HG03064 (cell line): ENCODE results near the gene OSBPL2.

Experiments
- ATAC-seq: cut with Tn5 transposase; IDR thresholded peaks from one replicate; pipeline ENCODE4 v1.9.1; 2021; ENCODE audit warnings: low read depth; ENCODE audit not compliant: unreplicated experiment

Gene OSBPL2

DNA sequence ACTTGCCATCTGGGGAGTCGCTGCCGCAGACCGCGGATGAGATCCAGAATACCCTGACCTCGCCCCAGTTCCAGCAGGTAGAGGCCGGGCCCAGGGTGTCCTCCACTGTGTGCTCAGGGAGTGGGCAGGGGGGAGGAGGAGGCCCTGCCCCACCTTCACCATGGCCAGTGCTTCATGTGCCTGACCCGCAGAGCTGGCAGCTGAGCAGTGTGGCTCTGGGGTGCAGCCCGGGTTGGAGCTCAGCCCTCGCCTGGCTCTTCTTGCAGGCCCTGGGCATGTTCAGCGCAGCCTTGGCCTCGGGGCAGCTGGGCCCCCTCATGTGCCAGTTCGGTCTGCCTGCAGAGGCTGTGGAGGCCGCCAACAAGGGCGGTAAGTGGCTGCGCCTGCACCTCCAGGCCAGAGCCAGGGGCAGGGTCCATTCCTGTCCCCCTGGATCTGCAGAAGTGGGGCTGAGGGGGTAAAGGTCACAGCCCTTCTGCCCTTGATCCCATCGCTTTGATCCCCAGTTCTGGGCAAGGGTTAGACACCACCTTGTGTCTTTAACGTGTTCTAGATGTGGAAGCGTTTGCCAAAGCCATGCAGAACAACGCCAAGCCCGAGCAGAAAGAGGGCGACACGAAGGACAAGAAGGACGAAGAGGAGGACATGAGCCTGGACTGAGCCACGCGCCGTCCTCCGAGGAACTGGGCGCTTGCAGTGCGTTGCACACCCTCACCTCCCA lies 69.9 kb downstream of the OSBPL2 start:
- no peak for ATAC-seq

DNA sequence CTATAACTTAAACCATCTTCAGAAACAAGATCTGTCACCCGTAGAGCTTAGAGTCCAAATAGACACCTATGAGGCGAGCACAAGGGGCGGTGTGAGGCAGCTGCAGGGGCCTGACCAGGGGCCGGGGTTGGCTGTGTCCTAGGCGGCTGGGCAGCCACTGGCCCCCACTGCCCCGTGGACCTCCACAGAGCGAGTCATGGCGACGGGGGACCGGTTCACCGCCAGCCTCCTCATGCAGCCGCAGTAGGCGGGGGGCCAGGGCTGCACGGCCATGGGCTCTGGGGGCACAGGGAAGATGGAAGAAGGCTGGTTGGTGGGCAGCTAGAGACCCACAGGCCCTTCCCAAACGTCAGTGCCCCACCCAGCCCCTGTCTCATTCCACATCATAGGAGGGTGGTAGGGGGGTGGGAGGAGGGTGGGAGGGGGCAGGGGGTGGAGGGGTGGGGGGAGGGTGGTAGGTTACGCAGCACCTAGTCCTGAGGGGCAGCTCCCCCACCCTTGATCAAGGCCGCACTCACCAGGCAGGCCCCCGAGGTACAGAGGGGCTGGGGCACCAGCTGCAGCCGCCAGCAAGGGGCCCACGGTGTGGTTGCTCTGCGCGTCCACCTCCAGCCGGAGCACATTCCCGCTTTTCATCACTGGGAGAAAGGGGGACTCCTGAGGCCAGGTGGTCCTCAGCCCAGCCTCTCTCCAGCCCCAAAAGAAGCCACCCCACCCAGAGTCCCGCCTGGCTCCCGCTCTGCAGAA lies 71.0 kb downstream of the OSBPL2 start:
- ATAC-seq, result no peak

DNA sequence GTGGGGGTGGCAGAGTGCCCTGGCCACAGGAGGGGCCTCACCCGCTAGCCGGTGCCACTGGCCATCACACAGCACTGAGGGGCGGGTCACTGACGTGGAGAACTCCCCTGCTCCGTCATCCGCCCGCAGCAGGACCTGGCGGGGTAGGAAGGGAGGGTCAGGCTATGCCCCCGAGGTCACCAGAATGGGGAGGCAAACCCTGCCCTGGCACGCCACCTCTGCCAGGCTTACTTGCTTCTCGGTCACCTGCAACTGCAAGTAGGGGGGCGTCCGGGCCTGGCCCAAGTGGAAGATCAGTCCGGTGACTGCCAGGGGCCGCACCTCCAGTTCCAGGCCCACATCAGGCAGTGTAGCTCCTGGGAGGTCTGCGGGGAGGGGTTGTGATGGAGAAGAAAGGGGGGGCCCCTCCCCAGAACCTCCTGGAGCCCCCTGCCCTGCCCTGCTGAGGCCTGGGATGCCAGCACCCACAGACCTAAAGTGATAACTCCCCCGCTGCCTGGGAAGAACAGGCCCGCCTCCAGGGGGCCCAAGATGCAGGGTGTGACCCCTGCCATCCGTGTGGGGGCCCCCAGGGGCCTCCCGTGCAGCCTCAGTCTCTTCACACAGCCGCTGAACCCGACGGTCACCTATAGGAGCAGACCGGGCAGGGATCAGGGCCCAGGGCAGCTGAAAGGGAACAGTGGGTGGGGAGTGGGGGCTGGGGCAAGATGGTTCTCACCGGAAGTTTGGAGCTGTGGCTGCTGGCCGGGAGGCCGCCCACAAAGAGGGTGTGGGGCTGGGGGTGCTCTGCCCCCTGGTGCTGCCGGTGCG lies 71.8 kb downstream of the OSBPL2 start:
- ATAC-seq, result no peak

DNA sequence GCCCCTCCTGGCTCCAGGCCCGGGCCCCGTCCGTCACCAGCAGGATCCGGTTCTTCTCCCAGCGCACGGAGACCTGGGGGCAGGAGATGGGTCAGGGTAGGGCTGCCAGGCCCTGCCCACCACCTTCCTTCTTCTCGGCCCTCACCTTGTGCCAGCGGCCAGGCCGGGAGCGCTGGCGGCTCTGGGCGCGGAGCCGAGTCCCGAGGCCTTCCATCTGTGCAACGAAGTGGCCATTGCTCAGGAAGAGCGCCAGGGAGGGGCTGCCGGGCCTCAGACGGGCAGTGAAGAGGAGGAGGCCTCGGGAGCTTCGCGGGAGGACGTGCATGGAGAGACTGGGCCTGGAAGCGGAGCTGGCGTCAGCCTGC lies 72.4 kb downstream of the OSBPL2 start:
- ATAC-seq, result no peak

DNA sequence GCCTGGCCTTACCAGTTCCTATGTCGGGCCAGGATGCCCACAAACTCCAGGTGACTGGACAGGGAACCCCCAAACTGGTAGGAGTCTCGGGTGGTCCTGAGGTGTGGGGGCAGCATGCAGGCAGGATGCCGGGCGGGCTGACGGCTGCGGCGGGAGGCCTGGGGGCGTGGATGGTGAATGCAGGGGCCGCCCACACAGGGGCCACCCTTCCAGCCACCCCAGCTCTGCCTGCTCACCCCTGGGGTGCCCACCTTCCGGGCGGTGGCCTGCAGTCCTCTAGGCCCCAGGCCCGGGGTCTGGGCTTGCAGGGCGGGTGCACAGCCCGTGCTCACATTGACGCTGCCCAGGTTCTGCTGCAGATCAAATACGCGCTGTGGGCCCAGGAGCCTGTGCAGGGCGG lies 72.8 kb downstream of the OSBPL2 start:
- ATAC-seq, result no peak

DNA sequence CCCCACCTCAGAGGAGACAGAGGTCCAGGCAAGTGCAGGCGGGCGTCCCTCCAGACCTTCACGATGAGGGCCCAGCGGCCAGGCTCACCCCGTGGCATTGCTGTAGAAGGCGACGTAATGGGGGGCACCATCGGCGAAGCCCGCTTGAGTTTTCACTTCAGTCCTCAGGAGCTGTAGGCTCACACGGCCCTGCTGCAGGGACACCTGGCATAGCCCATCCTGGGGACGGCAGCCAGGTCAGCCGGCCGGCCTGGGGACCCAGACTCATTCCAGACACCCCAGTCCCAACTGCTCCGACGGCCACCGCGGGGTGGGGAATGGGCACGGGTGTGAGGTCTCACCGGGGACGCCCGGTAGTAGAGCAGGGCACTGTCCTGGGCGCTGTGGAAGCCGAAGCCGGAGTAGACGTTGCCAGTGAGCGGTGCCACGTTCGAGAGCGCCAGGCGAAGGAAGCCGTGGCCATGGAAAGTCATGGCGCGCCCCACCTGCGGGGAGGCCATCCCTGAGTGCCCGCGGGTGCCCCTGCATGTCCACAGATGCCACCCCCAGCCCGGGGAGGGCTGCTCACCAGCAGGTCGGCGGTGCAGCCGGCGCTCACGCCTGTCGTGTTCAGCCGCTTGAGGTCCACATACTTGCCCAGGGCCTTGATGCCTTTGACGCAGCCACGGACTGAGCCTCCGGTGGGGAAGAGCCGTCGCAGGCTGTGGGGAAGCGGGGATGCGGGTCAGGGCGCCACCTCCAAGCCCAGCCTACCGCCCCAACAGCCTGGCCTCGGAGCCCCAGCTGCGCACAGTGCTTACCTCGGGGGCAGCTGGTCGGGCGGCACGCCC lies 73.7 kb downstream of the OSBPL2 start:
- no peak for ATAC-seq

DNA sequence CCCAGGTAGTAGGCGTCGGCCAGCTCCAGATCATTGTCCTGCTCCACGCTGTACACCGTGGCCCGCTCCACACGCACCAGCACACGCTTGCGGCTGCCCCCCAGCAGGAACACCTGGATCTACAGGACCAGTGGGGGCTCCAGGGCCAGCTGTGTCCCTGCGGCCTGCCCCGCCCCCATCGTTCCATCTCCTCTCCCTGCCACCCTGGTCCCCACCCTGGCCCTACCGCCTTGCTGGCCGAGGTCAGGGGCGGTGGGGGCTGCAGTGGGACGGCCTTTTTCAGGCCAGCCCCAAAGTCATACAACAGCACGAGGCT lies 74.3 kb downstream of the OSBPL2 start:
- ATAC-seq, result no peak

DNA sequence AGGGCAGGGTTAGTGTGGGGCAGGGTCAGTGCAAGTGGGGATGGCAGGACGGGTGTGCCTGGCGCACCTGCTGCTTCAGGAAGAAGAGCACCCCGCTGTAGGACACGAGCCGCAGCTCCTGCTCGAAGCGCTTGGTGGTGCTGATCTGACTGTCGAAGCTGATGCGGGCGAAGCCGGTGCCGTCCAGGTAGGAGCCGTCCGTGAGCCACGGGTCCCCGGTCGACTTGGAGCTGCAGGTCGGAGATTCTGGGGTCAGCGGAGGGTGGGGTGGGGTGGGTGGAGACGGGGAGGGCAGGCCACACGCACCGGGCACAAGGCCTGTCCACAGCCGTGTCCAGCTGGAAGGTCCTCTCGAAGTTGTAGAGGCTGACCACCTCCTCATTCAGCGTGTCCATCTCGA lies 74.7 kb downstream of the OSBPL2 start:
- ATAC-seq, result no peak

DNA sequence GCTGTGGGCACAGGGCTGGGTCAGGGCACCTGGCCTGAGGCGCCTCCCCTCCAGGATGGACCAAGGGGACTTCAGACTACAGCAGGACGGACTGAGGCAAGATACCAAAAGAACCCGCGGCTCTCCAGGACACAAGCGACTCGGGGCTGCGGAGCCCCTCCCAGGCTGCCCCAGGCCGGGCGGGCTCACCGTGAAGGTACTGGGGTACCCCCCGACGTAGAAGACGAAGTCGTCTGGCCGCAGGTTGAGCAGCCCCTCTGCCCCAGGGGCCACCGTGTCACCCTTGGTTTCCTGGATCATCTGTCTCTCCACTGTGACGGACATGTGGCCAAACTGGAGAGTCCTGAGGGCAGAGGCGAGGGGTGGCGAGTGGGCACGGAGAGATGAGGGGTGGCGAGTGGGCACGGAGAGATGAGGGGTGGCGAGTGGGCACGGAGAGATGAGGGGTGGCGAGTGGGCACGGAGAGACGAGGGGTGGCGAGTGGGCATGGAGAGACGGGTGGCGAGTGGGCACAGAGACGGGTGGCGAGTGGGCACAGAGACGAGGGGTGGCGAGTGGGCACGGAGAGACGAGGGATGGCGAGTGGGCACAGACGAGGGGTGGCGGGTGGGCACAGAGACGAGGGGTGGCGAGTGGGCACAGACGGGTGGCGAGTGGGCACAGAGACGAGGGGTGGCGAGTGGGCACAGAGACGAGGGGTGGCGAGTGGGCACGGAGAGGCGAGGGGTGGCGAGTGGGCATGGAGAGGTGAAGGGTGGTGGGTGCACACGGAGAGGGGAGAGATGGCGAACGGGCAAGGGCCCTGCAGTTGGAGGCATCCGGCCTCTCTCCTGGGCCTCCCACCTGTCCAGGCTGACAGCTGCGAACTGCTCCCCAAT lies 75.4 kb downstream of the OSBPL2 start:
- no peak for ATAC-seq

DNA sequence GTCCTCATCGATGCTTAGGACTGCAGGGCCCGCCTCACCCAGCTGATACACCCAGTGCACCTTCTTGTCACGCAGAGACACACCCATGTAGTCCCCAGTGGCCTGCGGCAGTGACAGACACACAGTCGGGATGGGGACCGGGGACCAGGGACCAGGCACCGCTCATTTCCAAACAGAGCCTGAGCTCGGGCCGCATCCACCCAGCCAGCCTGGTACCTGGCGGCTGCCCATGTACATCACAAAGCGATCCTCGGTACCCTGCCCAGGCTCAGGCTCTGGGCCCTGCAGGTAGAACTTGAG lies 76.0 kb downstream of the OSBPL2 start:
- ATAC-seq, result no peak

DNA sequence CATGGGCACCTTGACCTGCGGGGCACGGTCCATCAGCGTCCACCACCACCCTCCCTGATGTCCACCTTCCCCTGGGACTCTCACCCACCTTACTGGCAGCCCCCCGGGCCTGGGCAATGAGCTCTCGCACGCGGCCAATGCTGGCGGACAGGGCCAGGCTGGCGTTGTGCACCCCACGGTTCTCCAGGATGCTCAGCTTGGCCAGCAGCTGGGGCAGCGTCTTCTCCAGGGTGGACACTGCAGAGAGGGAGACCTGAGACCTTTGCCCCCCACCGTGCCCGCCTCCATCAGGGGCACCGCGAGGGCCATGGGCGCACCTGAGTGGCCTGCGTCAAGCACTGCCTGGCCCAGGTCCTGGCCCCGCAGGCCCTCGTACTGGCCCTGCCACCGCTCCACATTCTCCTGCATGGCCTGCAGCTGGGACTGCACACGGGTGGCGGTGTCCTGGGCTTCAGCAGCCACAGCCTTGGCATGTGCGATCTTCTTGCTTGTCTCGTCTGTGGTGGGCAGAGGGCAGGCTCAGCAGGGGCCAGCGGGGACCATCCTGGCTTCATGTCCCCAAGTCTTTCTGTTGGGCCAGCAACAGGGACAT lies 76.5 kb downstream of the OSBPL2 start:
- no peak for ATAC-seq

DNA sequence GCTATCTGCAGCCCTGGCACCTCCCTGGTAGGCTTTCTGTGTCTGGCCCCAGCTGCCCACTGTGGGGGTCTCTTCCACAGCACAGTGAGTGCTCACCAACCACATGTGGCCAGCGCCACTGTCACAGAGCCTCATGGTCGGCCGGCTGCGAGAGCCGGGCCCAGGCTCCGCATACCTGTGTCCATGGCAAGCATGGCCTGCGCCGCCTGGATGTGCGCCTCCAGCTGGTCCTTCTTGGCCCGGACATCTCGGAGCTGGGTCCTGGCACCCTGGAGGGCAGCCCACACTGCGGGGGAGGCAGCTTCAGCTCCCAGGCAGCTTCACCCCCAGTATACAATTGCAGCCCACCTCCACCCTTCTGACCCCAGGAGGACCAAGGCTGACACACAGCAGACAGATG lies 77.5 kb downstream of the OSBPL2 start:
- ATAC-seq, result no peak

DNA sequence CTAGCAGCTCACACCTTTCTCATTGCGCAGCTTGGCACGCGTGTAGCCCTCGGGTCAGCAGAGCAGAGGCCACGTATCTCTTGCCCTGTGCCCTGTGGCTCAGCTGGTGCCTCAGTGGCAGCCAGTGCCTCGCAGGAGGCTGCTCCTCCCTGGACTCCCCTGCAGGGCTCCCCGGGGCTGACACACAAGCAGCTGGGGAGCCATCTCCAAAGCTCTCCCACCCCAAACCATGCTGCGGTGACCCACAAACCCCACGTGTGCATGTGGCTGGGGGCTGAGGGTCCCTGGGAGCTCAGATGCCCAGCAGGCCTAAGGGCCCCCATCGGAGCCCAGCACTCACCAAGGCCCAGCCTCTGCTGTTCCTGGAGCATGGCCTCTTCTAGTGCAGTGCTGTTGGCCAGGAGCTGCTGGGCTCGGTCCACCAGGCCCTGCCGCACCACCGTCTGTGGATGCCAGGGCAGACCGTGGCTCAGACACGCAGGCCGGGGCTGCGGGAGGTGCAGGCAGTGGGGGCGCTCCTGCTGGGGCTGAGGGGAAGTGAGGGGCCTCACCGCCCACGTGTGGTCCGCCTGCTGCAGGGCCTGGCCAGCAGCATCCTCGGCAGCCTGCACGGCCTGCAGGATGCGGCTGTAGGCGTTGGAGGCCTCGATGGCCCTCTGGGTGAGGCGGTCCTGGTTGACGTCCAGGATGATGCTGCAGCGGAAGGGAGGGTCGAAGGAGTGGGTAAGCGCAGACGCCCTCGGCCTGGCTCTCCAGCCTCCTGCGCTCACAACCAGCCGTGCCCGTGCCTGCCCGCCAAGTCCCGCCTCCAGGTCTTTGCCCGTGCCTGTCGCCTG lies 78.2 kb downstream of the OSBPL2 start:
- no peak for ATAC-seq

DNA sequence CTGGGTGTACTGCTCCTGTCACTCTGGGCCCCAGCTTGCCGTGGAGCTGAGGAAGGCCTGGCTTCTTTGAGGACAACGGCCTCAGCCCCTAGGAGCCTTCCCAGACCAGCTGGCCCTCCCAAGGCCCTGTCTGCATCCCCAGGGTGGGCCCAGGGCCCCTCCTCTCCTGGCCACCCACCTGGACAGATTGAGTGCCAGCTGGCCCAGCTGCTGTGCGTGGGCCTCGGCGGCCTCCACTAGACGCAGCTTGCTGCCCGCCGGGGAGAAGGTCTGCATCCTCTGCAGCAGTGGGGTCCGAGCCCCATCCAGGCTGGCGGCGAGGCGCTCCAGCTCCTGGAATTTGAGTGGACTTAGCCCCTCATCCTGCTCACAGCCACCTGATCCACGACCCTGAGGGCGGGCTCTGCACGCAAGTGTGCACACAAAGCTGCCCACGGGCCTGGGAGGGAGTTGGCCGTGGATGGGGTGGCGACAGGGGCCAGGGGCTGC lies 78.9 kb downstream of the OSBPL2 start:
- ATAC-seq, result no peak

DNA sequence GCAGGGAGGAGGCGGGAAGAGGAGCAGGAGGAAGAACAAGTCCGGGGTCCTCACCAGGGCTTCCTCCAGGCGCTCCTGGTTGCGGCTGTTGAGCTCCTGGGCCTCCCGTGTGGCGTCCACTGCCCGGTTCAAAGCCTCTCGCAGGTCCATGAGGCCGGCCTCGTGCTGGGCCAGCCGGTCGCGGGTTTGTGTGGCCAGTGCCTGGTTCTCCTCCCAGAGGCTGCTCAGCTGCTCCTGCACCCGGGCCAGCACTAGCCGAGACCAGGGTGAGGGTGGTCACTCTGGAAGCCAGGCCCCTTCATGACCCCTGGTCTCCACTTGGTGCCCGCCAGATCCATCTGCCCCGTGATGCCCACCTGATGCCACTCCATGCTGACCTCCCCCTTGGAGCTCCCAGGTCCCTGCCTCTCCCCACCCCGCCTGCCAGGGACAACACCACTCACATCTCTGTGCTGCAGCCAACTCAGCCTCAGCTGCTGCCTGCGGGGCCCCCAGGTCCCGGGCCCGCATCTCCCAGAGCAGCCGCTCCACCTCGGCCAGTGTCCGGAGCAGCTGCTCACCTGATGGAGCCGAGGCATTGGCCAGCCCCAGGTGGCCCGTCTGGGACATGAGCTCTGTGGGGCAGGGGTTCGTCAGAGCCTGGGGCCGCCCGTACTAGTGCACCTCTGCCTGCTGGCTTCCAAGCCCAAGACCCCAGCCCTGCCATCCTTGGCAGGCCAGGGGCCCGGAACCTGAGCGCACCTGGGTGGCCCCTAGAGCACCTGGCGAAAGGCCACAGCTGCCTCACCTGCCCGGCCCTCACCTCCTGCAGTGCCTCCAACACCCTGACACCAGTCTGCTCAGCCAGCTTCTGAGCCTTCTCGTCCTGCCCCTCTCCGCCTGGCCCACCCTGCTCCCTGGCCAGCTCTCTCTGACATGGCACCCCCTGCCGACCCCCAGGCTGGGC lies 80.4 kb downstream of the OSBPL2 start:
- ATAC-seq, result no peak

DNA sequence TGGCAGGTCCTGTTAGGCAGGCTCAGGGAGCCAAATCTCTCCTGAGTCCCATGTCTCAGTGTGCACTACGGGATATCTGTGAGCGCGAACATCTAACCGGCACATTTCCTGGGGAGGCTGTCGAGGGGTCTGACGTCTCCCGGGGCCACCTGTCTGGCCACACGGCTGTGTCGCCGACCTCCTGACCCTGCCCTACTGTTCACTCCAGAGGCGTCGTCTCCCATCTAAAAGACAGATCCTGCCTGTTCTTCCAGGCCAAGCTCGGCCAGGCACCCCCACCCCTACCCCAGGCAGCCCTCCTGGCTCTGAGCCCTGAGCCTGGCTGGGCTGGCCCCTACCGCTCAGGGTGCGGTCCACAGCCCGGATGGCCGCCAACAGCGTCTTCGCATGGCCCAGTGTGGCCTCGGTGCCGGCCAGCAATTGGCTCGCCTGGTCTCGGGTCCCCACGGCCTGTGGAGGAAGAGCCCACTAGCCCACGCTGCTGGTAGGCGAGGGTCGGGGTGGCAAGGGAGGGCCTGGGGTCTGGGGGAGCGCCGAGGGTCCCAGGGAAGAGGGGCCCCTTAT lies 81.1 kb downstream of the OSBPL2 start:
- ATAC-seq, result no peak
